Hematopoietic multipotent progenitor cell treated with erythropoietin and hydrocortisone succinate and interleukin-3 and kit ligand, for 4 days (in vitro differentiated cells): Measurements from ENCODE around the gene QPCT.
"Not testable (repeated sequence)": the region's sequence is repeated elsewhere in the genome, so short reads cannot be mapped to it uniquely, and the experiment has no call there.

Source experiments
- DNase-seq: peaks from one replicate; pipeline ENCODE4 v3.0.0-alpha.2; 2015

QPCT gene

DNA sequence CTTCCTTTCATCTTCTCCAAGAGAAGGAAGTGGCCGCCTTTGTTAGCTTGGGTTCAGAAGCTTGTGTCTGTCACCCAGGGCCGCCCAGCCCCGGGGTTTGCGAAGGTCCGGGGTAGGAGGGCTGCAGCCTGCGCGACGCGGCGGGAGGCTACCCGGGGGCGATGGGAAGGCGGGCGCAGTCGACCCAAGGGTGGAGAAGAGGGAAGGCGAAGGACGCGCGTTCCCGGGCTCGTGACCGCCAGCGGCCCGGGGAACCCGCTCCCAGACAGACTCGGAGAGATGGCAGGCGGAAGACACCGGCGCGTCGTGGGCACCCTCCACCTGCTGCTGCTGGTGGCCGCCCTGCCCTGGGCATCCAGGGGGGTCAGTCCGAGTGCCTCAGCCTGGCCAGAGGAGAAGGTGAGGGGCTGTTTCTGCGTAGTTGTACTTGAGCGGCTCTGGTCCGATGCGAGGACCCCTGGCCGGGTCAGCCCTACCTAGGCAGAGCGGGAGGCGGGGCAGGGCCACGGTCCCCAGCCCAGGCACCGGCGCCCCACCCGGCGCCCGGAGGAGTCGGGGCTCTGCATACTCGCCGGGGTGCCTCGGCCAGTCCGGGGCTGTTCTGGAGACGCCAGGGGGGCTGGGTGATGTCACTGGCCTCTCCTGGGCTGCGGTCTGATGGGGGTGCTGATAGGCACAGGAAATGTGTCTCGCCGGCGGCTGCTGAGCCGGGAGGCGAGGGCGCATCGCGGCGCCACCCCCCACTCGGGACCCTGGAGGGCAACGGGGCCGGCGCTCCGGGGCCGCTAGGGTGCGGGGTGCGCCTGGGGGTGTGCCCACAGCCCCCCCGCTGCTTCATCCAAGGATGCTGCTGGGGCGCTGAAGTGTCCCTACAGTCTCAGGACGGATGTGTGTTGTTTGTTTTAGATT lies at the start of gene QPCT:
Gene QPCT, plus strand, starts transcription at position 178 of the 909 bp plus-strand sequence. Its CDS starts 102 bp downstream, at position 280.
- peak; percentile 75 for DNase-seq

- not testable (repeated sequence) for DNase-seq
Observed at GRCh38 chr2:37294858-37295257, 49.6 kb upstream of the QPCT start.

DNA sequence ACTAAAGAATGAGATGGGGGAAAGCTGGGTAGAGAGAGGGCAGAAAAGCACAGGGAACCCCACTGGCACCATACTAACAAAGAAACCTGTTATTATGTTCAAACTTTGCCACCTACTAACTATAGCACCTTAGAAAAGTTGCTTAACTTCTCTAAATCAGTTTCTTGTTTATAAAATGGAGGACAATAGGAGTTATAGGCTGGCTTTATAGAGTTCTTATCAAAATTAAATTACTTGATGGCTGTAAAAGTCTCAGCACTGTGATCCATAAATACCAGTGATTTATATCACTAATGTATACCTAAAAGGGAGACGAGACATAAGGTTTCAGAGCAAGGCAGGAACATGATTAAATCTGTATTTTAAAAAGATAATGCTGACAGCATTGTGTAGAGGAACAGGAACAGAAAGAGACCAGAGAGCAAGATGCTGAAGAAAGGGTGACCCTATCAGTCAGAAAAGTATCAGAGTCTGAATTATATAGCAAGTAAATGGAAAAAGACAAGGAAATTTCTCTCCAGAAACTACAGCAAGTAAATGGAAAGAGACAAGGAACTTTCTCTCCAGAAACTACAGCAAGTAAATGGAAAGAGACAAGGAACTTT lies 48.9 kb upstream of the QPCT start:
- no peak for DNase-seq

DNA sequence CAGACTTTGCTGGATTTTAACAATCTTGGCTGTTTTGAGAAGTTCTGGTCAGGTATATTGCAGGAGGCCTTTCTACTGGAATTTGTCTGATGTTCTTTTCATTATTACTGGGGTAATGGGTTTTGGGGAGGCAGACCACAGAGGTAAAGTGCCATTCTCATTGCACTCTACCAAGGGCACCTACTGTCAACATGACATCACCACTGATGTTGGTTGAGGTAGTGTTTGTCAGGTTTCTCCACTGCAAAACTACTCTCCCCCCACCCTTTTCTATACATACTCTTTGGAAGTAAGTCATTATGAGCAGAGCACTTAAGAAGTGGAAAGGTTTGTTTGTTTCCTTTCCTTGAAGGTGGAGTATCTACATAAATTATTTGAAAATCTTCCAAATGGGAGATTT lies 46.8 kb upstream of the QPCT start:
- no peak for DNase-seq

- DNase-seq: no peak
Observed at GRCh38 chr2:37300146-37300545, 44.3 kb upstream of the QPCT start.

GRCh38 chr2:37300578-37300977 lies 43.9 kb upstream of the QPCT start:
- DNase-seq: no peak

- DNase-seq: no peak
Observed at GRCh38 chr2:37301408-37301807, 43.0 kb upstream of the QPCT start.

DNA sequence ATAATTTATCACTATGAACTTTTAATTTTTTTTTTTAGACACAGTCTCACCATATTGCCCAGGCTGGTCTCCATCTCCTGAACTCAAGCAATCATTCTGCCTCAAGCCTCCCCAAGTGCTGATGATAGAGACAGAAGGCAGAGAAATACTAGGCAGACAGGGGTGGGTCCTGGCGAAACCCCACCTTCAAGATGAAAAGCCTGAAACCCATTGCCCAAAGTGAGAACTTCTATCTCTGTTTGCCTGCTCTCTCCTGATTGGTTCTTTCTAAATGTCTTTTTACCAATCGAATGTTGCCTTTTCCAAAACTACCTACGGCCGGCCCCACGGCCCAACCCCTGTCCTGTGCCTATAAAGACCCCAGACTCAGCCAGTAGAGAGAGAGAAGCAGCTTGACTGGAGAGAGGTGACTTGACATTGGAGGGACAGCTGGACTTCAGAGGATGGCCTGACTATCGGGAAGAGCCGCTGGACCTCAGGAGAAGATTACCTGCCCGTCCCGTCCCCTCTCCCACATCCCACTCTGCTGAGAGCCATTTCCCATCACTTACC lies 41.7 kb upstream of the QPCT start:
- DNase-seq: no peak

DNA sequence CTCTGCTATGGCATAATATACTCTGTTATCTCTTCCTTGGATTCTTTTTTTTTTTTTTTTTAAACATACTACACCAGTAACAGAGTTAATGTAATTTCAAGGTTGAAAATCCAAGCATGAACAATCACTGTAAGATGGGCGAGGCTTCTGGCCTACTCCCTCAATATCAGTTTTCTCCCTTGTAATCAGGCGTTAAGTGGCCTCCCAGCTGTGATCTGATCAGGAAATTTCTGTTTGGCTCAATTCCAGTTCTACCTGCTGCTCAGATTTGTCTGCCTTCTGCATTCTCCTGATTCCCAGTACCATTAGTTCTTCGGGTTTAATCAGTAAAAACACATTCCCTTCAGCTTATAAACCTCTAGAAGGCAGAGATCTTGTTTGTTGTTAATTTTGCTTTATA lies 38.4 kb upstream of the QPCT start:
- DNase-seq: peak; percentile 47

DNA sequence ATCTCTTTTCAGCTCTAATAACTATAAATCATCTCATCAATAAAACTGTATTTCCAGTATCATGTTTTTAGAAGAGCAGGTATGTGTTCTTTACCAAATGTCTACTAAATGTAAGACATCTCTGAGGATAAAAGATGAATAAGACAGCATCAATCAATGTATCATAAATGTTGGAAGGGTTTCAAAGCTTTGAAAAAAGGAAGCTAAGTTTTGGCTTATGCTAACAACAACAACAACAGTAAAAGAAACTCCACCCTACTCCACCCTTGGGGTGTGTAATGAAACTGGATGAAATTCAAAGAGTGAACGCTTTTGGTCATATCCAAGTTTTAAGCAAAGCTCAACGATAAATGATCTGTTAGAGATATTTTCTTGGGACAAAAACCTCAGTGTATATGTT lies 36.9 kb upstream of the QPCT start:
- DNase-seq: no peak

- DNase-seq: no peak
Observed at GRCh38 chr2:37315364-37315763, 29.1 kb upstream of the QPCT start.

DNA sequence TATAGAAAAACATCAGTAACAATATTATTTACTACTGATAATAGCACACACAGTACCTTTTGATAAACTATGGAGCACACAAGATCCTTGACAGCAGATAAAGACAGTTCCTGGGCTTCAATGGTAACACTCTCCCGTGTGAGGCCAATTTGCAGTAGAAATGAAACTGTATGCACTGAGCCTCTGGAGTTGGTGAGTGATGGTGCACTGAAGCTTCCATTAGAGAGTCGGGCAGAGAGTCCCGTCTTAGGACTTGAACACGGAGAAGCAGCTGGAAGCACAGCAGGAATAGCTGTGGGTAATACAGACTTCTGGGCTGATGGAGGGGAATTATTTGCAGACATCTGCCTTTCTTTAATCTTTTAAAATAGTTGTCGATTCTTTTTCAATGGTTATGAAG lies 28.2 kb upstream of the QPCT start:
- no peak for DNase-seq

GRCh38 chr2:37317746-37318145 lies 26.7 kb upstream of the QPCT start:
- no peak for DNase-seq

DNA sequence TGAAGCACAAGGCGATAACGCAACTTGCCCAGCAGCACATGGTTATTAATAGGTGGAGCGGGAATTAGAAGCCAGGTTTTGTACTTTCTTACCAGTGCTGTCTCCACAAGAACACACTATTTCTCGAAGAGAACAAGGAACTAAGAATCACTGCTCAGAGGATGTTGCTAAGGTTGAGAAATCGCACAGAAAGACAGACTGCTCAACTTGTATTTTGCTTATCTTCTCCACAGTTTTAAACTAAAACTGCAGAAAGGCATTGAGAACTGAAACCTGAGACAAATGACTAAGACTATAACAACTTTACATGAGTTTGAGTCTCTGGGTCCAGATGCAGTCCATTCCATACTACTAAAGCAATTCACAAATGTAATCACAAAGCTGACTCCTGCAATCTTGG lies 26.0 kb upstream of the QPCT start:
- peak; percentile 27 for DNase-seq

- no peak for DNase-seq
Observed at GRCh38 chr2:37319754-37320609, 24.4 kb upstream of the QPCT start.

DNA sequence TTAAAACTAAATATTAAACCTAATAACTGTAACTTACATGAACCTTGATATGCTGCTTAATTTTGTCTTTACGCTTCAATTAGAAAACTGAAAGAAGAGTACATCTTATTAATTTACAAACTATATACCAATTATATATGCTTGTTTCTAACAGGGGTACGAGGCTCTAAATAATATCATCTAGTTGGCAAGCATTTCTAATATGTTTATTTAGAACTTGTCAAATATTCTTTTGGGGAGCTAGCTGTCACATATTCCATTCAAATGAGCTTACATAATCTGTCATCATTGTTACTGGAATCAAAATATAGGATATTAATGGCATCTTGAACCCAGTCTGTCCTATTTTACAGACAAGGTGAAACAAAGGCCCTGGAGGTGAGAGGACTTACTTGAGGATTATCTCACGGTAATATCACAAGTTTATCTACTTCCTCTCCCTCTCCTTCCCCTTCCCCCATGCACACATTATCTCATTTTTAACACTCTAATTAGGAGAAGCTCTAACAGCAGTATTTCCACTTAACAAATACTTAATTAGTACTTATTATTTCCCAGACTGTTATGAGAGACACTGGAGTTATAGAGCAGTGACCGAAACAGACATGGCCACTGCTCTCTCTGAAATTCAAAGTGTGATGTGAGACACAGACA lies 23.3 kb upstream of the QPCT start:
- DNase-seq: peak; percentile 32

DNA sequence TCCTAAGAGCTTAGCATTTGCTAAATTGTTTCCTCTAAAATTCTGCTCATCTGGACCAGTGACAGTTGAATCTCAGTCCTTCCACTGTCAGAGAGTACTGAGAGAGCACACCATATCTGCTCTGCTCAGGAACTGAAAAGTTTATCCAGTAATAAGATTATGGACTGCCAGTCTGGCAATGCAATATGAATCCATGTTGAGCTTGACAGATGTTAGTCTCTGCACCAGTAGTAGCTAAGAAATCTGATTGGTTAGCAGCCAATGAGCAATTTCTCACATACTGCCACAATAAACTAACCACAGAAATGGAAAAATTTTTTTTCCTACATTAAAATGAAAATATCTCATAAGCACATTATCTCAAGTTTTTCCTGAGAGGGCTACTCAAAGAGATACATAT lies 22.1 kb upstream of the QPCT start:
- DNase-seq: peak; percentile 63

DNA sequence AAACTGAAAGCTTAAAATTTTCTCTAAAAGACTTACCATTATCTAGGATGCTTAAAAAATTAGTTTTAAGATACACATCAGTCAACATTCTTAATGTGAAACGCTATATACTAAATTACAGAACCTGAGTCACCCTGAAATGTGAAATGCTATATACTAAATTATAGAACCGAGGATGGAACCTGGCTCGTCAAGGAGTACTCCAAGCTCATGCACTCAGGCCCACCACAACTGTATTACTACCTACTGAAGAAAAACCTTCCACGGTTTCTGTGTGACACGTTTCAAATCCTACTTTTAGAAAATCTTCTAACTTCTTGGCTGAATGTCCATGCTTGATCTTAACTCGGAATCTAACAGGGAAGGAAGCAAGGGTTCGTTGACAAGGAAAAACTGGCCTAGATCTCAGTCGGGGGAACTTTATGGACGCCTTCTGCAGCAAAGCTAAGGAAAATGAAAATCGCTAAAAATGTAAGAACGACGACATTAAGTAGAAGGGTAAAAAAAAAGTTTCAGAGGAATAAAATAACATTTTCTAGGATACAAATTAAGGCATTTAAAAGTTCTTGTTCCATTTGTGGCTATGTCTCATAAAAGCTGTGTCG lies 21.2 kb upstream of the QPCT start:
- peak; percentile 34 for DNase-seq

- peak; percentile 65 for DNase-seq
Observed at GRCh38 chr2:37323781-37324535, 20.5 kb upstream of the QPCT start.

- DNase-seq: no peak
Observed at GRCh38 chr2:37324536-37324785, 20.0 kb upstream of the QPCT start.

GRCh38 chr2:37324786-37325624 lies 19.4 kb upstream of the QPCT start, which contains the start of gene PRKD3:
TSS of gene PRKD3 (minus strand) at chr2:37324833. CDS start at chr2:37316524, 8,309 bp downstream.
- peak; percentile 83 for DNase-seq
